ENCODE data around the gene NUP58.
"Not testable (repeated sequence)": the region's sequence is repeated elsewhere in the genome, so short reads cannot be mapped to it uniquely, and the experiment has no call there.

NUP58 gene

GRCh38 chr13:25302121-25302520 lies 696 bp downstream of the NUP58 start:
- no peak for DNase-seq (ENCODE audit: low spot score)

- DNase-seq (ENCODE audit: low spot score), result no peak
Measured at GRCh38 chr13:25306671-25307464, 5.4 kb downstream of the NUP58 start.

- DNase-seq (ENCODE audit: low spot score), result no peak
Measured at GRCh38 chr13:25310891-25311290, 9.5 kb downstream of the NUP58 start.

- DNase-seq (ENCODE audit: low spot score), result not testable (repeated sequence)
Measured at GRCh38 chr13:25318946-25319345, 17.5 kb downstream of the NUP58 start.

GRCh38 chr13:25319771-25320170 lies 18.3 kb downstream of the NUP58 start:
- no peak for DNase-seq (ENCODE audit: low spot score)

GRCh38 chr13:25324100-25324499 lies 22.7 kb downstream of the NUP58 start:
- DNase-seq (ENCODE audit: low spot score), result no peak

- no peak for DNase-seq (ENCODE audit: low spot score)
Measured at GRCh38 chr13:25329706-25330105, 28.3 kb downstream of the NUP58 start.

GRCh38 chr13:25330541-25330940 lies 29.1 kb downstream of the NUP58 start:
- no peak for DNase-seq (ENCODE audit: low spot score)

- DNase-seq (ENCODE audit: low spot score), result no peak
Measured at GRCh38 chr13:25335856-25336255, 34.4 kb downstream of the NUP58 start.

GRCh38 chr13:25345576-25345975 lies 44.2 kb downstream of the NUP58 start:
- DNase-seq (ENCODE audit: low spot score), result no peak

GRCh38 chr13:25347151-25347550 lies 45.7 kb downstream of the NUP58 start:
- no peak for DNase-seq (ENCODE audit: low spot score)

- no peak for DNase-seq (ENCODE audit: low spot score)
Measured at GRCh38 chr13:25351404-25351803, 50.0 kb downstream of the NUP58 start.

- no peak for DNase-seq (ENCODE audit: low spot score)
Measured at GRCh38 chr13:25352230-25352629, 50.8 kb downstream of the NUP58 start.

GRCh38 chr13:25352806-25353205 lies 51.4 kb downstream of the NUP58 start:
- no peak for DNase-seq (ENCODE audit: low spot score)

- no peak for DNase-seq (ENCODE audit: low spot score)
Measured at GRCh38 chr13:25353344-25353743, 51.9 kb downstream of the NUP58 start.

GRCh38 chr13:25354377-25354776 lies 53.0 kb downstream of the NUP58 start:
- no peak for DNase-seq (ENCODE audit: low spot score)

- DNase-seq (ENCODE audit: low spot score), result not testable (repeated sequence)
Measured at GRCh38 chr13:25360443-25360842, 59.0 kb downstream of the NUP58 start.

GRCh38 chr13:25365720-25366235 lies 64.4 kb downstream of the NUP58 start:
- no peak for DNase-seq (ENCODE audit: low spot score)

GRCh38 chr13:25371158-25371874 lies 69.9 kb downstream of the NUP58 start:
- no peak for DNase-seq (ENCODE audit: low spot score)

- DNase-seq (ENCODE audit: low spot score), result no peak
Measured at GRCh38 chr13:25371875-25372283, 70.5 kb downstream of the NUP58 start, which contains the start of gene ATP8A2. Gene ATP8A2 (plus strand): TSS chr13:25371974. CDS start chr13:25372213, 239 bp downstream.

GRCh38 chr13:25372284-25373081 lies 71.1 kb downstream of the NUP58 start:
- DNase-seq (ENCODE audit: low spot score), result no peak

- peak; percentile 66 for DNase-seq (ENCODE audit: low spot score)
Measured at GRCh38 chr13:25375727-25376358, 74.4 kb downstream of the NUP58 start.

All from HuH-7 (cell line).